Measurements from ENCODE around the gene SCPEP1. TPM values are rescaled to one million over a fixed set of nuclear protein-coding genes. Genes with fewer than 3 reads are reported as not detected.

SCPEP1 gene
- total RNA-seq, 4 donors from 2014 or later, result 84.5 to 104 (median 94.1) TPM

DNA sequence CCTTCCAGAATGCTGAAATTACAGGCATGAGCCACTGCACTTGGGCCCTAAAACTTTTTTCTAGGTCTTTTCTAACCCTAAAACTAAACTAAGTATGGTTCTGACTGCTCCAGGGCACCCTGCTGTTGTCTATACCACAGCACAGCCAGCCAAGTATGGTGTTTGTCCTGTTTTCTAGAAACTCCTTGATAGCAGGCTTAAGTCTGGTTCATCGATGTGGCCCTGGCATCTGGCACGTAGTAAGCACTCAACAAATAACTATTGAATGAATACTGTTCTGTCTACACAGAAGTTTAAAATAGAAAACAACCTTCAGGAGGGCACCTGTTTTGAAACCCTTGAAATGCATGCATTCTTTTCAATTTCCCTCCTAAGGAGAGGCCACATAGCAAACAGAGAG, 62.6 kb downstream of the SCPEP1 start:
- Histone ChIP-seq H3K27ac (no peak overlapping the region), H3K36me3 (no peaks in the 10 kb centered on the region), H3K9me3 (no peaks in the 10 kb centered on the region), H3K27me3 (peaks cover 20% of the 10 kb centered on the region), H3K4me1 (peaks cover 3 to 27% (median 10%) of the 10 kb centered on the region in 3 donors), H3K4me3 (no peak overlapping the region)
- 71 to 88% methylated on average over 1 to 2 of the region's 2 CpGs for WGBS, 2 donors (ENCODE audit: low coverage in 1 of 2)
- TF ChIP-seq POLR2AphosphoS5 (IDR thresholded peaks at IDR 0.05) (no peak), EP300 (IDR thresholded peaks at IDR 0.05) (no peak), POLR2A (IDR thresholded peaks at IDR 0.05) (no peak)
- TF ChIP-seq, protein P1, sequence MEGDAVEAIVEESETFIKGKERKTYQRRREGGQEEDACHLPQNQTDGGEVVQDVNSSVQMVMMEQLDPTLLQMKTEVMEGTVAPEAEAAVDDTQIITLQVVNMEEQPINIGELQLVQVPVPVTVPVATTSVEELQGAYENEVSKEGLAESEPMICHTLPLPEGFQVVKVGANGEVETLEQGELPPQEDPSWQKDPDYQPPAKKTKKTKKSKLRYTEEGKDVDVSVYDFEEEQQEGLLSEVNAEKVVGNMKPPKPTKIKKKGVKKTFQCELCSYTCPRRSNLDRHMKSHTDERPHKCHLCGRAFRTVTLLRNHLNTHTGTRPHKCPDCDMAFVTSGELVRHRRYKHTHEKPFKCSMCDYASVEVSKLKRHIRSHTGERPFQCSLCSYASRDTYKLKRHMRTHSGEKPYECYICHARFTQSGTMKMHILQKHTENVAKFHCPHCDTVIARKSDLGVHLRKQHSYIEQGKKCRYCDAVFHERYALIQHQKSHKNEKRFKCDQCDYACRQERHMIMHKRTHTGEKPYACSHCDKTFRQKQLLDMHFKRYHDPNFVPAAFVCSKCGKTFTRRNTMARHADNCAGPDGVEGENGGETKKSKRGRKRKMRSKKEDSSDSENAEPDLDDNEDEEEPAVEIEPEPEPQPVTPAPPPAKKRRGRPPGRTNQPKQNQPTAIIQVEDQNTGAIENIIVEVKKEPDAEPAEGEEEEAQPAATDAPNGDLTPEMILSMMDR (IDR thresholded peaks at IDR 0.05), result no peak
- ATAC-seq, result no peak

DNA sequence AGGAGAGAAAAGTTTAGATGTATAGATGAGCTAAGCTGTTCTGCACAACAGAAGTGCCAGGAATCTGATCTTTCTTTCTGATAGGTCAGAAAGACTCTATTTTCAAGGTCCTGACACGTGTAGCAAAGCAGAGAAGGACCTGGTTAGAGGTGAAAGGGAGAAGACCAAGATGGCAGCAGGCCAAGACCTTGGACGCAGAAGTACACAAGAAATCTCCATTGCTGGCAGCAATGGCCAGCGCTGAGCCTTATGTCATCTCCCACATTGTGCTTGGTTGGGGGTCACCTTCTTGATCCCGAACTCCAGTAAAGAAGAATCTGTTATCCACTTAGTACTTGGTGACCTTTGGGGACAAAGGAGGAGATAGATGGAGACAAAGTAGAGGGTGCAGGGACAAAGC, 65.3 kb downstream of the SCPEP1 start:
- Histone ChIP-seq H3K4me3 (no peak overlapping the region), H3K27me3 (peaks cover 24% of the 10 kb centered on the region), H3K9me3 (no peaks in the 10 kb centered on the region), H3K4me1 (peaks cover 0 to 17% (median 12%) of the 10 kb centered on the region in 3 donors), H3K36me3 (no peaks in the 10 kb centered on the region), H3K27ac (no peak overlapping the region)
- TF ChIP-seq, protein P1 (IDR thresholded peaks at IDR 0.05), result no peak
- TF ChIP-seq POLR2AphosphoS5 (IDR thresholded peaks at IDR 0.05) (no peak), EP300 (IDR thresholded peaks at IDR 0.05) (no peak), POLR2A (IDR thresholded peaks at IDR 0.05) (no peak)
- ATAC-seq, result no peak
- WGBS, 2 donors (ENCODE audit: low coverage in 1 of 2), result 60 to 100% methylated on average over 1 to 2 of the region's 4 CpGs

DNA sequence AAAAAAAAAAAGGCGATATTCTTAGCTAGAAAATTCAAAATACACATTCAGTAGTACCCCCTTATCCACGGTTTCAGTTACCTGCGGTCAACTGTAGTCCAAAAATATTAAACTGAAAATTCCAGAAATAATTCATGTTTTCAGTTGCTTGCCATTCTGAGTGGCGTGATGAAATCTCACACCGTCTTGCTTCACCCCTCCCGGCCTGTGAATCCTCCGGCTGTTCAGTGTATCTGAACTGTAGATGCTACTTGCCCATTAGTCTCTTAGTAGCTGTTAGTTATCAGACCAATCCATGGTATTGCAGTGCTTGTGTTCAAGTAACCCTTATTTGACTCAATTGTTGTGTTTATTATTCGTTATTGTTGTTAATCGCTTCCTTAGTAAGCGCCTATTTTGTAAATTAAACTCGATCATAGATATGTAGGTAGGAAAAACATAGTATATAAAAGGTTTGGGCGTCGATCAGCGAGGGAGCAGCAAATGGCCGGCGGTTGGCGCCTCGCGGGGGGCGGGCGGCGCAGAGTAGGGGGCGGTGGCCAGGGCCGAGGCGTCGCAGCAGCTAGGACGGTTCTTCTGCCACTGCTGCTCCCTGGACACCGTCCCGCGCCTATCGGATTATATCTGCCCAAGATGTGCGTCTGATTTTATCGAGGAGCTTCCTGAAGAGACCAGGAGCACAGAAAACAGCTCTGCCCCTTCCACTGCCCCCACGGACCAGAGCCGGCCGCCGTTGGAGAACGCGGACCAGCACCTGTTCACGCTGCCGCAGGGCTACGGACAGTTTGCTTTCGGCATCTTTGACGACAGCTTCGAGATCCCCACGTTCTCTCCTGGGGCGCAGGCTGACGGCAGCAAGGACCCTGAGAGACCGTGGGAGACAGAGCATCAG, 67.3 kb downstream of the SCPEP1 start:
- peak overlapping the region in 2 of 4 donors; percentile 24 to 48 for H3K27ac ChIP-seq
- H3K4me1 ChIP-seq, result peaks cover 0 to 17% (median 12%) of the 10 kb centered on the region in 3 donors
- no peaks in the 10 kb centered on the region for H3K9me3 ChIP-seq
- peak; percentile 42 for ATAC-seq
- TF ChIP-seq POLR2A (IDR thresholded peaks at IDR 0.05), result no peak
- TF ChIP-seq EP300 (IDR thresholded peaks at IDR 0.05), result no peak
- TF ChIP-seq, protein P1 (IDR thresholded peaks at IDR 0.05), result no peak
- no peak for TF ChIP-seq POLR2AphosphoS5 (IDR thresholded peaks at IDR 0.05)
- peaks cover 24% of the 10 kb centered on the region for H3K27me3 ChIP-seq
- no peaks in the 10 kb centered on the region for H3K36me3 ChIP-seq
- WGBS, 2 donors (ENCODE audit: low coverage in 1 of 2), result 21 to 42% methylated on average over 22 to 31 of the region's 49 CpGs
- peak overlapping the region; percentile 8 to 50 for H3K4me3 ChIP-seq

DNA sequence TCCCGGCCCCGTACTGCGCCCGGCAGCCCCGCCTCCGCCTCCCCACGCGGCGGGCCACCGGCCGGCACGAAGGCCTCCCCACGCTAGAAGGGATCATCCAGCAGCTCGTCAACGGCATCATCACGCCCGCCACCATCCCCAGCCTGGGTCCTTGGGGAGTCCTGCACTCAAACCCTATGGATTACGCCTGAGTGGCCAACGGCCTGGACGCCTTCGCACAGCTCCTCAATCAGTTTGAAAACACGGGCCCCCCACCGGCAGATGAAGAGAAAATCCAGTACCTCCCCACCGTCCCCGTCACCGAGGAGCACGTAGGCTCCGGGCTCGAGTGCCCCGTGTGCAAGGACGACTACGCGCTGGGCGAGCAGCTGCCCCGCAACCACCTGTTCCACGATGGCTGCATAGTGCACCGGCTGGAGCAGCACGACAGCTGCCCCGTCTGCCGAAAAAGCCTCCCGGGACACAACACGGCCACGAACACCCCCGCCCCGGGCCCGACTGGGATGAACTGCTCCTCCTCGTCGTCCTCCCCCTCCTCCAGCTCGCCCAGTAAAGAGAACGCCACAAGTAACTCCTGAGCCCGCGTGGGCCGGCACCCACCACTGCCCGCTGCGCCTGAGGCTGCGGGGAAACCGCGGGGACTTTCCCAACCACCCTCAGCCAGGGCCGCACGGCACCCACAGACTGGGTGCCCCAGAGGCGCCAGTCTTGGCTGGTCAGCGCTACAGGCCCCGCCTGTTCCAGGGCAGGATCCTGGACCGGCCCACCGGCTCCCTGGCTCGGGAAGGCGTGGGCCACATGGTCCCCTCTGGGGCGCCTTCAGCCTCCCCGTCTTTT, 68.2 kb downstream of the SCPEP1 start:
- peaks cover 0 to 17% (median 12%) of the 10 kb centered on the region in 3 donors for H3K4me1 ChIP-seq
- no peaks in the 10 kb centered on the region for H3K36me3 ChIP-seq
- peak overlapping the region in 3 of 4 donors; percentile 24 to 48 (median 38) for H3K27ac ChIP-seq
- peaks cover 24% of the 10 kb centered on the region for H3K27me3 ChIP-seq
- no peaks in the 10 kb centered on the region for H3K9me3 ChIP-seq
- H3K4me3 ChIP-seq, result peak overlapping the region; percentile 8 to 50
- peak; percentile 68 for ATAC-seq
- TF ChIP-seq POLR2A (IDR thresholded peaks at IDR 0.05) (no peak), EP300 (IDR thresholded peaks at IDR 0.05) (no peak), POLR2AphosphoS5 (IDR thresholded peaks at IDR 0.05) (no peak)
- TF ChIP-seq, protein P1 (IDR thresholded peaks at IDR 0.05), result no peak
- 20% methylated on average over 2 of the region's 69 CpGs; no CpG with 5 or more reads in 1 of the 2 donors for WGBS, 2 donors (ENCODE audit: low coverage in 1 of 2)
